HG03135 (cell line): ENCODE data around the gene ZNF84.

Experiments
- ATAC-seq: cut with Tn5 transposase; IDR thresholded peaks from one replicate; pipeline ENCODE4 v1.9.1; 2021; ENCODE audit warnings: mild to moderate bottlenecking, moderate library complexity; ENCODE audit not compliant: unreplicated experiment

ZNF84 gene

DNA sequence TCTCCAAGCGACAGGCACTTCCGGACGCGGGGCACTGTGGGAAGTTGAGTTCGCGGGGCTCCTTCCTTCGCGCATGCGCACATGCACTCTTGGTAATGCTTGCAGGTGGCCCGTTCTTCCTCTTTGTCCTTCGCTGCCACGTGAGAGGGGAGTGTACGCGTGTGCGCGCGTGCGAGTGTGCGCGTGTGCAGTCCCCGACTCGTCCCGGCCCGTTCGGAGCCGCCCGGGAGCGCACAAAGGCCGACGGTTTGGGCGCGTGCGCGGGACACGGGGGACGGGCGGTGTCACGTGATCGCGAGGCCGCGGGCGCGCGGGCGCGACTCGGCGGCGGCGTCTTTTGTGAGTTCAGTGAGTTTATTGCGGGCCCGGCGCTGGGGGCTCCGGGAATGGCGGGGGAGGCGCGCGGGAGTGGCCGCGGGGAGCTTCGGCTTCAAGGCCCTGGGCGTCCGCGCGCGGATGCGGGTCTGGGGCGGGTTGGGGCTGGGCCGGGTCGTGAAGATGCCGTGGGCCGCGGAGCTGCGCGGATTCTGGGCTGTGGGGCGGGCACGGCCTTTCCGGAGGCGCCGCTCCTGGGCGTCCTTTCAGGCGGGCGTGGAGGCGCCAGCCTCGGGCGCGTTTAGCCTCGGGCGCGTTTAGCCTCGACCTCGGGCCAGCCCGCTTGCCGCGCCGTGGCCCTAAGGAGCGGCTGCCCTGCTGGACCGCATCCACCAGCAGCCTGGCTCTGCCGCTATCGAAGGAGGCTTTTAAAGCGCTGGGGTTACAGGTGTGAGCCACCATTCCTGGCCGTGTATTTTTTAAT is at the start of gene ZNF84:
Gene ZNF84, plus strand, starts transcription at position 303 of the 799 bp plus-strand sequence. CDS start 3,959 bp downstream, outside the sequence.
- ATAC-seq = peak; percentile 92

DNA sequence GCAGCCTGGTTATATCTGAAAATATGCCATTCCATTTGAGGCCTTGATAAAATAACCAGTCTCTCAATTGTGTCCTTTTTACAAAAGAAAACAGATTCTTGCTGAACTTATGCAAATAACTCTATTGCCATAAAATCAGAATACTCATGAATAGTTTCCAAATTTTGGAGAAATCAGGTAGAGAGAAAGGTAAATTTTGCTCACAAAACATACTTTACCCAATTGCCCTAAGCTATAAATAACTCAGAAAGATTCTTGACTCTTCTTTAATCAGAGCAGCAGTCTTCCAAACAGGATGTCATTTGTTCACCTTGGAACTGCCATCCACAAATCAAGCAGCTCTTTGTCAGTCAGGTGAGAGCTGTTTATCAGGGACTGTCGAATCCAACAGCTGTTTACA is 38.6 kb upstream of the ZNF84 start:
- ATAC-seq = no peak

DNA sequence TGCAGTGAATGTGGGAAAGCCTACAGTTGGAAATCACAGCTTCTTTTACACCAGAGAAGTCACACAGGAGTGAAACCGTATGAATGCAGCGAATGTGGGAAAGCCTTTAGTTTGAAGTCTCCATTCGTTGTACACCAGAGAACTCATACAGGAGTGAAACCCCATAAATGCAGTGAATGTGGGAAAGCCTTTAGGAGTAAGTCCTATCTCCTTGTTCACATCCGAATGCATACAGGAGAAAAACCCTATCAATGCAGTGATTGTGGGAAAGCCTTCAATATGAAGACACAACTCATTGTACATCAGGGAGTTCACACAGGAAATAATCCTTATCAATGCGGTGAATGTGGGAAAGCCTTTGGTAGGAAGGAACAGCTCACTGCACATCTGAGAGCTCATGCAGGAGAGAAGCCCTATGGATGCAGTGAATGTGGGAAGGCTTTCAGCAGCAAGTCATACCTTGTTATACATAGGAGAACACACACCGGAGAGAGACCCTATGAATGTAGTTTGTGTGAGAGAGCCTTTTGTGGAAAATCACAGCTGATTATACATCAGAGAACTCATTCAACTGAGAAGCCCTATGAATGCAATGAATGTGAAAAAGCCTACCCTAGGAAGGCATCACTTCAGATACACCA is 26.5 kb upstream of the ZNF84 start:
- no peak for ATAC-seq

DNA sequence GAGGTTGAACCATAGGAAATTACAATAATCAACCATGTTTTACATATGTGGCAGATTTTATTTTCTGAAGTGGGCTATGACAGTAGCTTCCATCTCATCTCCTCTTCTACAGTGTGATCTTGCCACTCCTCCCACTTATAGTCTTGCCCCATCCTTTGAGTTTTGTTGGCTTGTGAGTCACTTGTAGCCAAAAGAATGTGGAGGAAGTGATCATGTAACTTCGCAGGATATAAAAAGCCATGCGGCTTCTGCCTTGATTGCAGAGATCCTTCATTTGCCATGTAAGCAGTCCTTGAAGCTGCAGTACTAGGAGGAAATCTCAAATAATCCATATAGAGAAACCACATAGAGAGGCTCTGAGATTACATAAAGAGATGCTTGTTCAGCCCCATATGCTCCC is 13.7 kb upstream of the ZNF84 start:
- ATAC-seq = no peak

DNA sequence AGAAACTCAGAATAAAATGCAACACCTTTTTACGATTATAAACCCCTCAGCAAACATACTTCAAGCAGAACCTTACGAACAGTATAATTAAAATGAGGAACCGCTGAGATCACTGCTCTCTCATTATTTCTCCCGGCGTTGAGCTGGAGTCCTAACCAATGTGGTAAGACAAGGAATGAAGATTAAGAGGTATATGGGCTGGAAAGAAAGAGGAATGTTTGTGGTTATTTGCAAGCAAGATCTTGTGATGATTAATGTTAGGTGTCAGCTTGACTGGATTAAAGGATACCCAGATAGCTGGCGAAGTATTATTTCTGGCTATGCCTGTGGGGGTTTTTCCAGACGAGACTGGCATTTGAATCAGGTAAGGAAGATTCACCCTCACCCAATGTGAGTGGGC is 10.3 kb upstream of the ZNF84 start:
- ATAC-seq = no peak

DNA sequence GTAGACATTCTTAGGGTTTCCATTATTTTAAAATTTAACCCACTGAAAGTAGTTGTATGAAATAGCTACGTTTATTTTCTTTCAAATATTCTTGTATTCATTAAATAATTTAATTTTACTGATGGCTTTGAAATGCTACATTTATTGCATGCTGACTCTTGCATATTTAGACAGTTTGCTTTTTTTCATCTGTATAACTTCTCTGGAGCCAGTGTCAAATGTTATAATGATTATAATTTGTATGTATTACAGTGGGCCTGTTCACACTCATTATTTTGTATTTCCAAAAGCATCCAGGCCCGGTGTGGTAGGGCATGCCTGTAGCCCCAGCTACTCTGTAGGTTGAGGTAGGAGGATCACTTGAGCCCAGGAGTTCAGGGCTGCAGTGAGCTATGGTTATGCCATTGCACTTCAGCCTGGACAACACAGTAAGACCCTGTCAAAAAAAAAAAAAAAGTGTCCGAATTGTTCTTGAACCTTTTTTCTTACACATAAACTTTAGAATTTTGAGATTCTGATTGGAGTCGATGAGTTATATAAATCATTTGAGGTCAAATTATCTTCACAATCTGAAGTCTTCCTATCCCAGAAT is 905 bp downstream of the ZNF84 start:
- ATAC-seq = no peak

DNA sequence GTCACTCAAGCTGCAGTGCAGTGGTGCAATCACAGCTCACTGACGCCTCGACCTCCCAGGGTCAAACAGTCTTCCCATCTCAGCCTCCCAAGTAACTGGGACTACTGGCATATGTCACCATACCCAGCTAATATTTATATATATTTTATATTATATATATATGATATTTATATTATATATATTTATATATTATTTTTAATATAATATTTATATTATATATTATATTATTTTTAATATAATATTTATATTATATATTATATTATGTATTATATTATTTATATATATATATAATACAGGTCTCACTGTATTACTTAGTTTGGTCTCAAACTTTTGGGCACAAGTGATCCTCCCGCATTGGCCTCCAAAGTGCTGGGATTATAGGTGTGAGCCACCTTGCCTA is 9.4 kb downstream of the ZNF84 start:
- ATAC-seq = no peak

DNA sequence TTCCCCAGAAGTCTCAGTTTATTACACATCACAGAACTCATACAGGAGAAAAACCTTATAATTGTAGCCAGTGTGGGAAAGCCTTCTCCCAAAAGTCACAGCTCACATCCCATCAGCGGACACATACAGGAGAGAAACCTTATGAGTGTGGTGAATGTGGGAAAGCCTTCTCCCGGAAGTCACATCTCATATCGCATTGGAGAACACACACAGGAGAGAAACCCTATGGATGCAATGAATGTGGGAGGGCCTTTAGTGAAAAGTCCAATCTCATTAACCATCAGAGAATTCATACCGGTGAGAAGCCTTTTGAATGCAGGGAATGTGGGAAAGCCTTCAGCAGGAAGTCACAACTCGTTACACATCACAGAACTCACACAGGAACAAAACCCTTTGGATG is 20.1 kb downstream of the ZNF84 start:
- no peak for ATAC-seq

DNA sequence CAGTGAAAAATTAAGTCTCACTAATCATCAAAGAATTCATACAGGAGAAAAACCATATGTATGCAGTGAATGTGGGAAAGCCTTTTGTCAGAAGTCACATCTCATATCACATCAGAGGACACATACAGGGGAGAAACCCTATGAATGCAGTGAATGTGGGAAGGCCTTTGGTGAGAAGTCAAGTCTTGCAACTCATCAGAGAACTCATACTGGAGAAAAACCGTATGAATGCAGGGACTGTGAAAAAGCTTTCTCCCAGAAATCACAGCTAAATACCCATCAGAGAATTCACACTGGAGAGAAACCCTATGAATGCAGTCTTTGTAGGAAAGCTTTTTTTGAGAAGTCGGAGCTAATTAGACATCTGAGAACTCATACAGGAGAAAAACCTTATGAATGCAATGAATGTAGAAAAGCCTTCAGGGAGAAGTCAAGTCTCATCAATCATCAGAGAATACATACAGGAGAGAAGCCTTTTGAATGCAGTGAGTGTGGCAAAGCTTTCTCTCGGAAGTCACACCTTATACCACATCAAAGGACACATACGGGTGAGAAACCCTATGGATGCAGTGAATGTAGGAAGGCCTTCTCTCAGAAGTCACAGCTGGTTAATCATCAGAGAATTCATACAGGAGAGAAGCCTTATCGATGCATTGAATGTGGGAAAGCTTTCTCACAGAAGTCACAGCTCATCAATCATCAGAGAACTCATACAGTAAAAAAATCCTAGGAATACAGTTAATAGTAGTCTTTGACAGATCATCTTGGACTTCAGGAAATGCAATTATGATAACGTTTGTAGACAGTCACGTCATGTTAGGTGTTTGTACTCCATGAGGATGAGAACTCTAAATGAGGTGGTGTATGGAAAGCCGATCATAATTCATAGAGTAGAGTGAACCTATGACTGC is 21.1 kb downstream of the ZNF84 start:
- ATAC-seq = no peak

DNA sequence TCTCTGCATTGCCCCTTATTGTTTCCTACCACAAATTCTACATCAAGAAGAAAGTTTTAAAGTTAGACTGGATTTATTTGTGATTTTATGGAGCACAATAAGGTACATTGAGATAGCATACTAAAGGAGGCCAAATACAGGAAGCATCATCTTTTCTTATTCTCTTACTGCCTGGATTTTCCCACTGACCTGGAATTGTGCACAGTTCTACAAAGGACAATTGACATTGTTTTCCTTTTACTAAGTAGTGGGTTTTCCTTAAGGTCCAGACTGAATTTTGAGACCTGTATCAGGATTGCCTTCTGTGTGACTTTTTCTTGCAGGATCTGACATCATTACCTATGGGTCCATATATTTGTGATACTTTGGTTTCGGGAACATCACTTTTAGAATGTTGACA is 24.6 kb downstream of the ZNF84 start:
- no peak for ATAC-seq

DNA sequence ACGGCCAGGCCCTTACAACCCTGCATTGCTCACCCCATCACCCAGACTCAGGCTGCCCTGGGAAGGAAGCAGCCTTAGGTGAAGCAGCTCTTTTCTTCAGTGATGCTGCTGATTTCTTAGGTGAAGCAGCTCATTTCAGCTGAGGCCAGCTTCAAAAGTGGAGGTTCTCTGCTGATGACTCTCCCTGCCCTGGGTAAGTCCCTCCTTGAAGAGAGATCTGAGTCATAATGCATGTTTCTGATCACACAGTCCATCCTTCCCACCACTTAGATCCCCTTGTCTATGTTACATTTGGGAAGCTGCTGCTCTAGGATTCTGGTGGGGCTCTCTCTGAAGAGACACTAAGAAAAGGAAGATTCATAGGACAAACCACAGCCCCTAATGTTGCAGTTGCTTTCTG is 26.2 kb downstream of the ZNF84 start:
- no peak for ATAC-seq

DNA sequence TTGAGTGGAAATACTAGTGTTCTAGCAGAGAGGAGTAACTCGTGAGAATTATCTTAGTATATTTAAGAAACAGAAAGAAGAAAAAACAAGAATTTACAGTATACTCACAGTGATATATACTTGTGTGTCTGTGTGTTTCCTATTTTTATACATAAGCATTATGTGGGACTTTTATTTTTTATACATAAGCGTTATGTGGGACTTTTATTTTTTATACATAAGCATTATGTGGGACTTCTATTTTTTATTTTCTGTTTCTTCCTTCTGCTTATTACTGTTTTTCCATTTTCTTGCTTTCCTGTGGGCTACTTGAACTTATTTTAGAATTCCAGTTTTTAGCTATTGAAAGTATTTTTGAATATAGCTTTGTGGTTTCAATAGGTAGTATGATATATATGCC is 36.5 kb downstream of the ZNF84 start:
- no peak for ATAC-seq

DNA sequence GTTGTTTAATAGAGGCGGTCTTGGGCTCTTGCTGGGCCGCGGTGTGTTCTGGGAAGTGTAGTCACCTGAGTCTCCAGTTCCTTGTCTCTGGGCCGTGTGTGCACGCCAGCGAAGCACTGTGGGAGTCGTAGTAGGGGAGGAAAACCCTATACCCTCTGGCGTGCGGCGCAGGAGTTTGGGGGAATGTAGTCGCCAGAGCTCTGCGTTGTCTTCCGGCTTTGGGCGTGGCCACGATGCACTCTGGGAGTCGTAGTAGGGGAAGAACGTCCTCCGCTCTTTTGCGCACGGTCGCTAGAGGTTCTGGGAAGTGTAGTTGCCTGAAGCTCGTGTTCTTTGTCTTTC is 42.7 kb downstream of the ZNF84 start:
- ATAC-seq = peak; percentile 73

DNA sequence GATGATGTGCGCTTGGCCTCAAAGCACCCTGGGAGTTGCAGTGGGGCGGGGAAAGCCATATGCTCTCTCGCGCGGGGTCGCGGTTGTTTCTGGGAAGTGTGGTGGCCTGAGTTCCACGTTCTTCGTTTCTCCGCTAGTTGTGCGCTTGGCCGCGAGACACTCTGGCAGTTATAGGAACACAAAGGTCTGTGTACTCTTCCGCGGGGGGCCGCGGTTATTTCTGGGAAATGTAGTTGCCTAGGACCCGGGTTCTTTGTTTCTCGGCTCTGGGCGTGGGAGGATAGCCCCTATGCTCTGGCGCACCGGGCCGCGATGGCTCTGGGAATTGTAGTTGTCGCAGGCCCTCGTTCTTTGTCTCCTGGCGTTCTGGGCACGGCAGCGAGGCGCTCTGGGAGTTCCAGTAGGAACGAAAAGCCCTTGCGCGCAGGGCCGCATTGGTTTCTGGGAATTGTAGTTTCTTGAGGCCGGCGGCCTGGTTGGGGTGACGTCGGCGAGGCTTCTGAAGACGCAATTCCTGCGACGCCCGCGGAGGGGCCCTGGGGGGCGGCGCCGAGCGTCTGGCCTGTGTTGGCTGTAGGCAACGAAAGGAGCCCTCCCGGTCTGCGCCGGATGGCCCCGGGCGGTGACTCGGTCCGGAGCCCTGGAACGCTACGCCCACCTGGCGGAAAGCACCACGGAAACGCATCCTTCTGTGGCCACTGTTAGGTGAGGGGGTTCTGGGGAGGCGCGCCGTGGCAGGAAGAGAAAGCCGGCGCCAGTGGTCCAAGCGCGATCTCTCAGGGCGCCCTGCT is 43.3 kb downstream of the ZNF84 start, which contains the start of gene ZNF140:
Gene ZNF140, plus strand, starts transcription at position 556 of the 791 bp plus-strand sequence. CDS start 398 bp downstream, outside the sequence.
- peak; percentile 71 for ATAC-seq

DNA sequence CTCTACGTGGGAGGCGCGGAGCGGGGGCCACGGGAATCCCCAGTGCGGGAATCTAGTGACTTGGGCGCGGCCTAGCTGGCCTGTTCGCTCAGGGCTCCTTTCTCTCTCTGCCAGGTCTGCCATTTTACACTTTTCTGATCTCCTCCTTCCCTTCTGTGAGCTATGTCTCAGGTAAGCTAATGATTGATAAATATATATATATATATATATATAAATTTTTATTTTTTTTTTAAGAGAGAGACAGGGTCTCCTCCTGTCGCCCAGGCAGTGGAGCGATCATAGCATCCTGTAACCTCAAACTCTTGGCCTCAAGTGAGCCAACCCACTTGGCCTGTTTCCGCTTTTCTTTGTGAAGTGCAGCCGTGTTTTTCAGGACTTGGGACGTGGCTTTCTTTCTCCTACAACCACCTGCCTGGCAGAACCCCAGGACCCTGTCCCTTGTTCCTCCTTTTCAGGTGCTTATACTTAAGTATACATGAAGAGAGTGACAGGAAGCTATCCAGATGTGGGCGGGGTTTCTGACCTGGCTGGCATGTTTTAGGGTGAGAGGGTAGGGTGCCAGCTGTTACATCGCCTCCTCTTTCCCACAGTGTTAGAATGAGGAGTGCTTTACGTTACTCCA is 44.0 kb downstream of the ZNF84 start:
- no peak for ATAC-seq

DNA sequence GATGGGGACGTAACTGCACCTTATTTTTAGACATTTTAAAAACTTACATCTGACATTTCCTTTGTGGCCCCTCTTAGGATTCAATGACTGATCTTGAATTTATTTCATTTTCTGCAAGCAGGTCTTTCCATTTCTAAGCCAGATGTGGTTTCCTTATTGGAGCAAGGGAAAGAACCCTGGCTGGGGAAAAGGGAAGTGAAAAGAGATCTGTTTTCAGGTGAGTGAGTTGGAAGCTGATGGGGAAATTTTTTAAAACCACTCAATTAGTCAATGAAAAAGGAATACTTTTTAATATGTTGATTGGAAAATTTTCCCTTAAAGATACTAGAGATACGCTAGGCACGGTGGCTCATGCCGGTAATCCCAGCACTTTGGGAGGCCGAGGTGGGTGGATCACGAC is 46.0 kb downstream of the ZNF84 start:
- no peak for ATAC-seq

DNA sequence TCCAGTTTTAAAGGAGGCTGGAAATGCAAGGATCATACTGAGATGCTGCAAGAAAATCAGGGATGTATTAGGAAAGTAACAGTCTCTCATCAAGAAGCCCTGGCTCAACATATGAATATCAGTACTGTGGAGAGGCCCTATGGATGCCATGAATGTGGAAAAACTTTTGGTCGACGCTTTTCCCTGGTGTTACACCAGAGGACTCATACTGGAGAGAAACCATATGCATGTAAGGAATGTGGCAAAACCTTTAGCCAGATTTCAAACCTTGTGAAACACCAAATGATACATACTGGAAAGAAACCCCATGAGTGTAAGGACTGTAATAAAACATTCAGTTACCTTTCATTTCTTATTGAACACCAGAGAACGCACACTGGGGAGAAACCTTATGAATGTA is 68.3 kb downstream of the ZNF84 start:
- no peak for ATAC-seq

DNA sequence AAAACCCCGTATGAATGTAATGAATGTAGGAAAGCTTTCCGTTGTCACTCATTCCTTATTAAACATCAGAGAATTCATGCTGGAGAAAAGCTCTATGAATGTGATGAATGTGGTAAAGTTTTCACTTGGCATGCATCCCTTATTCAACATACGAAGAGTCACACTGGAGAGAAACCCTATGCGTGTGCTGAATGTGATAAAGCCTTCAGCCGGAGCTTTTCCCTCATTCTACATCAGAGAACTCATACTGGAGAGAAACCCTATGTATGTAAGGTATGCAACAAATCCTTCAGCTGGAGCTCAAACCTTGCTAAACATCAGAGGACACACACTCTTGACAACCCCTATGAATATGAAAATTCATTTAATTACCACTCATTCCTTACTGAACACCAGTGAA is 68.9 kb downstream of the ZNF84 start:
- ATAC-seq = no peak

DNA sequence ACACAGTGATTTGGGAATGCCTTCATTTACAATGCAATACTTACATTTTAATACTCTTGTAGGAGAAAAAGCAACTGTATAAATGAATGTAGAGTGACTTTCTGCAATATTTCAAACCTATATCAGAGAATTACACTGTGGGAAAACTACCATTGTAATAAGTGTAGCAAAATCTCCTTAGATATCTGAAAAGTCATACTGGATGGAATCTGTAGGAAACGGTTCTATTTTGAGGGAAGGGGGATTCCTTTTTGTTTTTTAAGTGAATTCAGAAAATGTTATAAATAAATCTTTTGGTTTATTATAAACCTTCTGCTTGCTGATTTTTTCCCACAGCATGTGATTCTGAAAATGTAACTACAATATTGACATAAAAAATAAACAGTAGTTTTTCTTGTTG is 69.8 kb downstream of the ZNF84 start:
- ATAC-seq = no peak

DNA sequence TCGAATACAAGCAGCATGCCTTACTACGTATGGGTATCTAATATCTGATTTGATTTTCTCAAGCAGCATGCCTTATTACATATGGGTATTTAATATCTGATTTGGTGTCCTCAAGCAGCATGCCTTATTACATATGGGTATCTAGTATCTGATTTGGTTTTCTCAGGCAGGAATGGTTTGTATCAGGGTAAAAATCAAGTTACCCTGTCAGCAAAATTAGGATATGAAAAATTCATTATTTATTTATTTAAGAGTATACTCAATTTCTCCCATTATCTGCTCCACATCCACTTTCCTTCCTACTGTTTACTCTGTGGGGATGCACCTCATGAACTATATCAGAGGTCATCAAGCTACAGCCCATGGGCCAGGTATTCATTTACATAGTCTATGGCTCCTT is 70.8 kb downstream of the ZNF84 start:
- ATAC-seq = no peak
